Gastroesophageal sphincter (tissue), 3 donors: ENCODE data around the gene DYNLT3.

Experiments
- CTCF ChIP-seq, 4 experiments: fragments of 200-600 bp in 2 of 4; fragments of 450-650 bp in 2 of 4; sonication (generic) in 1 of 4; IDR thresholded peaks; one replicate each; pipeline ENCODE4 v1.5.1; 2017 to 2019; ENCODE audit warnings: antibody characterized with exemption in 4 of 4, mild to moderate bottlenecking in 2 of 4, moderate library complexity in 2 of 4
- EP300 ChIP-seq: sonication (generic); formaldehyde crosslinking; IDR thresholded peaks from one replicate; pipeline ENCODE4 v1.6.1; 2017; ENCODE audit warnings: antibody characterized with exemption, mild to moderate bottlenecking
- POLR2A ChIP-seq, 2 donors: fragments of 450-650 bp; IDR thresholded peaks; one replicate each; pipeline ENCODE4 v1.6.1; 2017; ENCODE audit warnings: antibody characterized with exemption in 2 of 2, mild to moderate bottlenecking in 2 of 2, moderate library complexity in 1 of 2
- POLR2AphosphoS5 ChIP-seq: sonication (generic); formaldehyde crosslinking; IDR thresholded peaks from one replicate; pipeline ENCODE4 v1.6.1; 2017; ENCODE audit warnings: antibody characterized with exemption

DNA sequence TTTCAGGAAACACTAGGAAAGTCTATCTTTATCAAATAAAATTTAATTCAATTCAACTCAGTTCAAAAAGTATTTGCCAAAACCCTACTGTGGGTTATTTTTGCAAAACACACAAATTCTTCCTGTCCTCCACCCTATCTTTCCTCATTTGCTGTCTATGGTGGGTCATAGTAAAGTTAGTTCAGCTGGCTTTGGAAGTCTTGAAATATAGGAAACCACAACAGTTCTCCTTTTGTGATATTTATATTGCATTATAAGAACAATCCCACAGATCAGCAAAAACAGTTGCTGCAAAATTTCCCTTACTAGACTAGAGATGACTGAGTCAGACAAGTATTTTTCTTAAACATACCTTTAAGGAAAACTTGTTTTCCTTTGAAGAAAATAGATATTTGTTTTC, 45.3 kb downstream of the DYNLT3 start:
- TF ChIP-seq POLR2A (IDR thresholded peaks at IDR 0.05) (no peak), CTCF (IDR thresholded peaks at IDR 0.05) (no peak), POLR2AphosphoS5 (no peak), EP300 (no peak)
